ENCODE measurements around the gene DNAH1. TPM values are rescaled to one million over a fixed set of nuclear protein-coding genes. Genes with fewer than 3 reads are reported as not detected.

DNAH1 gene
- total RNA-seq, 1 donor: 4.7 TPM

- H3K4me3 ChIP-seq (ENCODE audit: low read depth, low read length): no peak overlapping the region
- no peak for DNase-seq (ENCODE audit: low read depth)
- TF ChIP-seq CTCF (IDR thresholded peaks at IDR 0.05; ENCODE audit: insufficient read depth, low read depth, low read length): no peak
These were observed 89.5 kb downstream of the DNAH1 start for GRCh38 chr3:52405601-52406110.

DNA sequence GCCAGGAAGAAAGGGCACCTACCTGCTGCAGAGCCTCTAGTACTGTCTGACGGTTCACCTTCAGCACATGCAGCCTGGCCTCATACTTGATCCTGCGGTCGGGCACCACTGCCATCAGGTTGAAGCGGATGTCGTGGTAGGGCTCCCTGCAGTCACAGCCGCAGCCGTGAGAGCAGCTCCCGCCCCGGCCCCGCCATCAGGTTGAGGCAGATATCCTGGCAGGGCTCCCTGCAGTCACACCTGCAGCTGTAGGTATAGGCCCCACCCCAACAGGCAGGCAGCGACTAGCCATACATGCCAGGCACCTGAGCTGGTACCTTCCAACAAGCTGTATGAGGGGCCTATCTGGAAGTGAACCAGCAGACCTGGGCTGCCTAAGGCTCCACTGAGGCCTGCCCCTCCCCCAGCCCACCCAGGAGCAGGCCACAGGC is 90.1 kb downstream of the DNAH1 start:
- TF ChIP-seq CTCF (IDR thresholded peaks at IDR 0.05; ENCODE audit: insufficient read depth, low read depth, low read length): no peak
- no peak for DNase-seq (ENCODE audit: low read depth)
- H3K4me3 ChIP-seq (ENCODE audit: low read depth, low read length): no peak overlapping the region

DNA sequence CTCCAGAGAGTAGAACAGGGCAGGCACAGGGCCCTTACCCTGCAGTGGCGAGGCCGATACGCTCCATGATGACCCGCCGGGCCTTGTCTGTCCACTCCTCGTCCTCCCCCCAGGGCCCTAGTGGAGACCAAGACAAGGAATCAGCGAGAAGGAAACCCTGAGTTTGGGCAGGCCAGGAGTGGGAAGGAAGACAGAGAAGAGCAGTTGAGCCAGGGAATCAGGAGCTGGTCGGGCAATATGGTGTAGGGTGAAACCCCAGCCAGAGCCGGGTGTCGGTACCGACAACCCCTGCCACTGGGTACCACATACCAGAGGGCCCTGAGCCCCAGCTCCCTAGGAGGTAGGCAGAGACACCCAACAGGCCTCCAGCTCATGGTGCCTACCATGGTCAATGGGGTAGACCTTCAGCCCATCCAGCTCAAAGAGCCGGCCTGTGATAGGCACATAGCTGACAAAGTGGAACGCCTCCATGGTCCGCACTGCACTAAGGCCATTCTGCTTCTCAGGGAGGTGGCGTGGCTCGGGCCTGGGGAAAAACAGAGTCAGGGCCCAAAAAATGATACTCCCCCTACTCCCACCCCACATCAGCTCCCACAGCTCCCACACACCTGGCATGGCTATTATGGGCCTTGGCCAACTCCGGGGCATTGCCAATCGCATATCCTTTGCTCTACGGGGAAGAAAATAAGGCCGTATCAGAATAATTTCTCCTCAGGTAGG is 90.8 kb downstream of the DNAH1 start:
- DNase-seq (ENCODE audit: low read depth): no peak
- no peak for TF ChIP-seq CTCF (IDR thresholded peaks at IDR 0.05; ENCODE audit: insufficient read depth, low read depth, low read length)

DNA sequence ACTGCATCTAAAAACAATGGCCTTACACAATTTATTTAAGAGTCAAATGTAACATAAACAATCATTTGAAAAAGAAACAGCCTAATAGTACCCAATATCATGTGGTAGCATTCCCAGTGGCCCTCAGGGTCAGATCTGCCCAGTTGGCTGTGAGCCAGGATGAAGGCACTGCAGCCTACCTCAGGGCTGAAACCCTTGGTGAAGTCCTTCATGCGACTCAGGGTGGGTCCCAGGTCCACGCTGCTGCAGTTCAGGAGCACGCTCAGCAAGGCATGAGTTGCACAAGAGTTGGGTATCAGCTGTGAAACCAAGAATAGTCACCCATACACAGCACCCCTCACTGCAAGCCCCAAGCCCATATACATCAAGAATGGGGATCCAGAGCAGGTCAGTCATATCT is 91.7 kb downstream of the DNAH1 start:
- no peak for DNase-seq (ENCODE audit: low read depth)
- H3K4me3 ChIP-seq (ENCODE audit: low read depth, low read length): no peak overlapping the region
- TF ChIP-seq CTCF (IDR thresholded peaks at IDR 0.05; ENCODE audit: insufficient read depth, low read depth, low read length): no peak

More for the DNA sequence above, 90.8 kb downstream of the DNAH1 start:
- H3K4me3 ChIP-seq (ENCODE audit: low read depth, low read length): no peak overlapping the region

DNA sequence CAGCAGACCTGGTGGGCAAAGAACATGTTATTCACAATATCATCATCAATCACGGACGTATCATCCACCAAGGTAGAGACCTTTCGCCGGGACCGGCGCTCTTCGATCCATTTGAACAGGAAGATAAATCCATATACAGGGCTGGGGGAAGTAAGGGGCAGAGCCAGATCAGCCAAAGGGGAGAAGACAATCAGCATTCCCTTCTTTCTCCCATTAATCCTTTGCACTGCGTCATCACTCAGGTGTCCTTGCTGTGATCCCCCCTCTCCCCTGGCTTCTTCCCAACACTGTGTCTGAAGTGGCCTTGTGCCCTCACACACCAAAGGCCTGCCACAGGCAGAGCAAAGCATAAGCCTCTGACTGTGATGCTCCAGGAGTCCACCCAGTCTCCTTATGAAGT is 92.3 kb downstream of the DNAH1 start:
- no peak for DNase-seq (ENCODE audit: low read depth)
- no peak for TF ChIP-seq CTCF (IDR thresholded peaks at IDR 0.05; ENCODE audit: insufficient read depth, low read depth, low read length)
- H3K4me3 ChIP-seq (ENCODE audit: low read depth, low read length): no peak overlapping the region

DNA sequence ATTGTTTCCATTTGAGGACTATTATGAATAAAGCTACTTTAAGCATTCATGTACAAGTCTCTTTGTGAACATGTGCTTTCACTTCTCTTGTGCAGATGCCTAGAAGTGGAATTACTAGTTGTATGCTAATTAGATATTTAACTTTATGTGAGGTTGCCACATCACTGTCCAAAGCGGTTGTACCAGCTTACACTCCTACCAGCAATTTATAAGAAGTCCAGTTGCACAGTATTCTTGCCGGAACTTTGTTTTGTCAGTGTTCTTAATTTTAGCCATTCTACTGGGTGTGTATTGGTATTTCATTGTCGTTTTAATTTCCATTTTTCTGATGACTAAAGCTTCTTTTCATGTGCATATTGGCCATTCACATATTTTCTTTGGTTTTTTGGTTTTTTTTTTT is 99.7 kb downstream of the DNAH1 start:
- TF ChIP-seq CTCF (IDR thresholded peaks at IDR 0.05; ENCODE audit: insufficient read depth, low read depth, low read length): no peak
- no peak for DNase-seq (ENCODE audit: low read depth)
- H3K4me3 ChIP-seq (ENCODE audit: low read depth, low read length): no peak overlapping the region

DNA sequence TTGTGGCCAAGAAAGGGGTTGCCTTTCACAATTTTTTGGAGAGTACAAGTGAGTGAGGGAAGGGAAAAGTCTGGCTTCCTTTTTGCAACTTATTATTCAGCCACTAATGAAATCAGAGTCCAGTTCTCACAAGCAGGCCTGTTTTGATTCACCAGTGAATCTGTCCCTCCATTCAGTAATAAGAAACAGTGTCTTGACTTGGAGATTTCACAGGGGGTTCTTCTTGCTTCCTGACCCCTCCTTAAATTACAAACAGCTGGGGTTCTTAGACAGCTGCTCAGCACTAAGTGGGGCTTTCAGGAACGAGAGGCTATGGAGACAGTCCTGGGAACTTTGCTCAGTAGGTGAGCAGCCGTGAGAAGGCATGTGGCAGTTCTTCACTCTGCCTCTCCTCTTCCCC is 104.3 kb downstream of the DNAH1 start:
- TF ChIP-seq CTCF (IDR thresholded peaks at IDR 0.05; ENCODE audit: insufficient read depth, low read depth, low read length): no peak
- H3K4me3 ChIP-seq (ENCODE audit: low read depth, low read length): no peak overlapping the region
- no peak for DNase-seq (ENCODE audit: low read depth)

Measured in fibroblast of villous mesenchyme (primary cell).